ENCODE measurements around the gene IRAK1.

DNA sequence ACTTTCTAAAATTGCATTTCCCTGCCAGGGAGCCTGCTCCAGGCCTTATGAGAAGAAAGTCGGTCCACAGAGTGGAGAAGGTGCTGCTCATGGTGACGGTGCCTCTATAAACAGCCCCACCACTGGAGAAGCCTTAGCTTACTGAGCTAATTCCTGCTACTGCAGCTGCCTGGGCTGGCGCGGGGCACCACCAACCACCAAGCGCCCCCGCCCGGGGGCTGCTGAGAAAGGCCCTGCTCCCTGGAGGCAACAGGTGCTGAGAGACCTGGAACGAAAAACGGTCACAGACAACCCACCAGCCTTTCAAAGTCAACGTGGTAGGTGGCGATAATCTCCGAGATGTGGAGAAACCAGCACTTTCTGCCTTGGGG, 51.0 kb downstream of the IRAK1 start:
- no peak for TF ChIP-seq POLR2A (IDR thresholded peaks at IDR 0.05)
- TF ChIP-seq, protein P1, sequence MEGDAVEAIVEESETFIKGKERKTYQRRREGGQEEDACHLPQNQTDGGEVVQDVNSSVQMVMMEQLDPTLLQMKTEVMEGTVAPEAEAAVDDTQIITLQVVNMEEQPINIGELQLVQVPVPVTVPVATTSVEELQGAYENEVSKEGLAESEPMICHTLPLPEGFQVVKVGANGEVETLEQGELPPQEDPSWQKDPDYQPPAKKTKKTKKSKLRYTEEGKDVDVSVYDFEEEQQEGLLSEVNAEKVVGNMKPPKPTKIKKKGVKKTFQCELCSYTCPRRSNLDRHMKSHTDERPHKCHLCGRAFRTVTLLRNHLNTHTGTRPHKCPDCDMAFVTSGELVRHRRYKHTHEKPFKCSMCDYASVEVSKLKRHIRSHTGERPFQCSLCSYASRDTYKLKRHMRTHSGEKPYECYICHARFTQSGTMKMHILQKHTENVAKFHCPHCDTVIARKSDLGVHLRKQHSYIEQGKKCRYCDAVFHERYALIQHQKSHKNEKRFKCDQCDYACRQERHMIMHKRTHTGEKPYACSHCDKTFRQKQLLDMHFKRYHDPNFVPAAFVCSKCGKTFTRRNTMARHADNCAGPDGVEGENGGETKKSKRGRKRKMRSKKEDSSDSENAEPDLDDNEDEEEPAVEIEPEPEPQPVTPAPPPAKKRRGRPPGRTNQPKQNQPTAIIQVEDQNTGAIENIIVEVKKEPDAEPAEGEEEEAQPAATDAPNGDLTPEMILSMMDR (IDR thresholded peaks at IDR 0.05) = no peak
